H9 (cell line): ENCODE measurements around the gene ZNF365. TPM values are rescaled to one million over a fixed set of nuclear protein-coding genes. Genes with fewer than 3 reads are reported as not detected.

Experiments
- DNase-seq: peaks from one replicate; pipeline ENCODE4 v3.0.0-alpha.2; 2017
- H2AFZ ChIP-seq: one replicate; pipeline ENCODE4 v1.6.1; 2013; ENCODE audit warnings: mild to moderate bottlenecking, low read length, control low read depth, moderate library complexity
- H2AK5ac ChIP-seq: 2 replicates; pipeline ENCODE4 v1.6.1; 2013; ENCODE audit warnings: low read length, control low read depth, mixed read lengths; ENCODE audit not compliant: insufficient read length
- H2BK120ac ChIP-seq: one replicate; pipeline ENCODE4 v1.6.1; 2013; ENCODE audit warnings: low read depth, mild to moderate bottlenecking, low read length, control low read depth, inconsistent platforms; ENCODE audit not compliant: poor library complexity, severe bottlenecking
- H2BK12ac ChIP-seq: 2 replicates; pipeline ENCODE4 v1.6.1; 2013; ENCODE audit warnings: low read length, control low read depth, mixed read lengths, low read depth; ENCODE audit not compliant: insufficient read length
- H2BK15ac ChIP-seq: 2 replicates; pipeline ENCODE4 v1.6.1; 2013; ENCODE audit warnings: low read depth, low read length, control low read depth
- H2BK20ac ChIP-seq: one replicate; pipeline ENCODE4 v1.6.1; 2013; ENCODE audit warnings: low read depth, mild to moderate bottlenecking, low read length, control low read depth, inconsistent platforms; ENCODE audit not compliant: poor library complexity, severe bottlenecking
- H2BK5ac ChIP-seq: 2 replicates; pipeline ENCODE4 v1.6.1; 2013; ENCODE audit warnings: low read length, control low read depth, mixed read lengths; ENCODE audit not compliant: insufficient read length
- H3K14ac ChIP-seq: 2 replicates; pipeline ENCODE4 v1.6.1; 2013; ENCODE audit warnings: low read length, control low read depth; ENCODE audit not compliant: insufficient read depth
- H3K18ac ChIP-seq: 2 replicates; pipeline ENCODE4 v1.6.1; 2013; ENCODE audit warnings: low read depth, mild to moderate bottlenecking, mixed read lengths, low read length, control low read depth; ENCODE audit not compliant: insufficient read length
- H3K23ac ChIP-seq: 2 replicates; pipeline ENCODE4 v1.6.1; 2013; ENCODE audit warnings: low read length, control low read depth, mixed read lengths, low read depth; ENCODE audit not compliant: insufficient read length
- H3K23me2 ChIP-seq: 2 replicates; pipeline ENCODE4 v1.6.1; 2013; ENCODE audit warnings: low read depth, mild to moderate bottlenecking, mixed read lengths, low read length, control low read depth; ENCODE audit not compliant: insufficient read length, poor library complexity, severe bottlenecking
- H3K27ac ChIP-seq: 2 replicates; pipeline ENCODE4 v1.5.1; 2013; ENCODE audit warnings: low read length, control low read depth, mixed read lengths, low read depth; ENCODE audit not compliant: insufficient read length
- H3K27me3 ChIP-seq: 2 replicates; pipeline ENCODE4 v1.6.1; 2013; ENCODE audit warnings: low read length, control low read depth, inconsistent platforms; ENCODE audit not compliant: insufficient read depth
- H3K4ac ChIP-seq: 2 replicates; pipeline ENCODE4 v1.6.1; 2013; ENCODE audit warnings: low read depth, mild to moderate bottlenecking, control low read depth, inconsistent platforms, low read length, moderate library complexity
- H3K4me1 ChIP-seq: 2 replicates; pipeline ENCODE4 v1.6.1; 2013; ENCODE audit warnings: low read length, control low read depth, inconsistent platforms; ENCODE audit not compliant: insufficient read depth
- H3K4me2 ChIP-seq: 2 replicates; pipeline ENCODE4 v1.6.1; 2013; ENCODE audit warnings: low read length, control low read depth, mixed read lengths; ENCODE audit not compliant: insufficient read length, insufficient read depth
- H3K56ac ChIP-seq: 2 replicates; pipeline ENCODE4 v1.6.1; 2013; ENCODE audit warnings: low read depth, mild to moderate bottlenecking, mixed read lengths, low read length, control low read depth; ENCODE audit not compliant: insufficient read length
- H3K79me1 ChIP-seq: 2 replicates; pipeline ENCODE4 v1.6.1; 2013; ENCODE audit warnings: low read depth, mild to moderate bottlenecking, moderate library complexity, low read length, control low read depth, inconsistent platforms; ENCODE audit not compliant: insufficient read depth, poor library complexity, severe bottlenecking
- H3K79me2 ChIP-seq: 2 replicates; pipeline ENCODE4 v1.6.1; 2013; ENCODE audit warnings: low read length, control low read depth, inconsistent platforms; ENCODE audit not compliant: insufficient read depth
- H3K9ac ChIP-seq: 2 replicates; pipeline ENCODE4 v1.6.1; 2013; ENCODE audit warnings: low read length, control low read depth, mixed read lengths; ENCODE audit not compliant: insufficient read length; ENCODE audit errors: extremely low read depth
- H3K9me3 ChIP-seq: one replicate; pipeline ENCODE4 v1.6.1; 2013; ENCODE audit warnings: low read depth, low read length, inconsistent platforms; ENCODE audit not compliant: control insufficient read depth
- H3T11ph ChIP-seq: one replicate; pipeline ENCODE4 v1.6.1; 2013; ENCODE audit warnings: mild to moderate bottlenecking, low read length, control low read depth, inconsistent platforms
- H4K20me1 ChIP-seq: one replicate; pipeline ENCODE4 v1.6.1; 2013; ENCODE audit not compliant: control insufficient read depth, insufficient read length, insufficient read depth
- H4K5ac ChIP-seq: 2 replicates; pipeline ENCODE4 v1.6.1; 2013; ENCODE audit warnings: low read depth, mild to moderate bottlenecking, mixed read lengths, low read length, control low read depth; ENCODE audit not compliant: insufficient read length
- H4K8ac ChIP-seq: replicated peaks from 2 replicates; pipeline ENCODE4 v1.6.1; 2013; ENCODE audit warnings: low read length, control low read depth, mixed read lengths, low read depth; ENCODE audit not compliant: insufficient read length
- H4K91ac ChIP-seq: 2 replicates; pipeline ENCODE4 v1.6.1; 2013; ENCODE audit warnings: low read depth, mild to moderate bottlenecking, moderate library complexity, mixed read lengths, low read length, control low read depth; ENCODE audit not compliant: insufficient read length
- H3K27ac Mint-ChIP-seq, 3 experiments: 2 replicates in 2 of 3; 3 replicates in 1 of 3; pipeline ENCODE4 v1.8.0; 2020 to 2021; ENCODE audit warnings: mixed read lengths in 3 of 3, mild to moderate bottlenecking in 1 of 3, moderate library complexity in 1 of 3
- H3K27me3 Mint-ChIP-seq: 2 replicates; pipeline ENCODE4 v1.8.0; 2021; ENCODE audit warnings: low read depth, mild to moderate bottlenecking, moderate library complexity, mixed read lengths
- H3K36me3 Mint-ChIP-seq, 3 experiments: 2 replicates in 2 of 3; 3 replicates in 1 of 3; pipeline ENCODE4 v1.8.0; 2020 to 2021; ENCODE audit warnings: low read depth in 3 of 3, mixed read lengths in 3 of 3; ENCODE audit not compliant: insufficient read depth in 1 of 3
- H3K4me1 Mint-ChIP-seq, 2 experiments: 2 replicates each; pipeline ENCODE4 v1.8.0; 2020; ENCODE audit warnings: mixed read lengths in 2 of 2
- H3K4me3 Mint-ChIP-seq, 2 experiments: 2 replicates in 1 of 2; 3 replicates in 1 of 2; pipeline ENCODE4 v1.8.0; 2020 to 2021; ENCODE audit warnings: mild to moderate bottlenecking in 2 of 2, mixed read lengths in 2 of 2, moderate library complexity in 1 of 2
- H3K9me3 Mint-ChIP-seq, 2 experiments: 2 replicates in 1 of 2; 3 replicates in 1 of 2; pipeline ENCODE4 v1.8.0; 2020; ENCODE audit warnings: mild to moderate bottlenecking in 2 of 2, mixed read lengths in 2 of 2, moderate library complexity in 1 of 2
- WGBS: extraction: QIAGEN DNeasy Blood & Tissue Kit; methylation state at CpG from one replicate; pipeline ENCODE4 v1.1.7; 2013; ENCODE audit warnings: missing lambda C conversion rate, low lambda C conversion rate, mixed read lengths; ENCODE audit not compliant: insufficient read length; ENCODE audit errors: extremely low coverage; 5-methylcytosine and 5-hydroxymethylcytosine counted together
- total RNA-seq: library from RNA; stranded (reverse); gene quantifications from 2 replicates; pipeline ENCODE4 v1.2.1, GENCODE V29; 2021
- TF ChIP-seq, protein P1 (sequence below): fragments of 200-600 bp; sonication (generic); conservative IDR thresholded peaks from 3 replicates; pipeline ENCODE4 v1.8.0; 2021; ENCODE audit warnings: antibody characterized with exemption, mild to moderate bottlenecking

Gene ZNF365
- total RNA-seq, 1 experiment from 2014 or later = 0.59 TPM

DNA sequence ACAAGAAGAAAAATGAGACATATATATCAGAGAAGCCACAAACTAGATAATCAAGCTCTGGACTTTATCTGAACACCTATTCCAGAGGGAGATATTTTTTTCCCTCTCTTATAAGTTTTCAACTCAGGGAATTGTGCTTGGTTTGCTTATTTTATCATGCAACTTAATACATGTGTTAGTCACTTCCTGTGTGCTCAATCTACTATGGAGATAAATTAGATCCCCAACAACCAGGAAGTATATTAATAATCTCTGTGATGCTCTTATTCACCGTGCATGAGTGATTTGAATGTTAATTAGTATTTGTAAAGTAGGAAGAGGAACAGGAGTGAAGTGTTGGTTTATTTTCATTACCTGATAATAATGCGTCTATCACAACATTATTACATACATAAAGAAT is 38.8 kb upstream of the ZNF365 start:
- WGBS = no CpG with 5 or more reads among the region's 2 CpGs

More for the DNA sequence above, 38.8 kb upstream of the ZNF365 start:
- TF ChIP-seq, protein P1, sequence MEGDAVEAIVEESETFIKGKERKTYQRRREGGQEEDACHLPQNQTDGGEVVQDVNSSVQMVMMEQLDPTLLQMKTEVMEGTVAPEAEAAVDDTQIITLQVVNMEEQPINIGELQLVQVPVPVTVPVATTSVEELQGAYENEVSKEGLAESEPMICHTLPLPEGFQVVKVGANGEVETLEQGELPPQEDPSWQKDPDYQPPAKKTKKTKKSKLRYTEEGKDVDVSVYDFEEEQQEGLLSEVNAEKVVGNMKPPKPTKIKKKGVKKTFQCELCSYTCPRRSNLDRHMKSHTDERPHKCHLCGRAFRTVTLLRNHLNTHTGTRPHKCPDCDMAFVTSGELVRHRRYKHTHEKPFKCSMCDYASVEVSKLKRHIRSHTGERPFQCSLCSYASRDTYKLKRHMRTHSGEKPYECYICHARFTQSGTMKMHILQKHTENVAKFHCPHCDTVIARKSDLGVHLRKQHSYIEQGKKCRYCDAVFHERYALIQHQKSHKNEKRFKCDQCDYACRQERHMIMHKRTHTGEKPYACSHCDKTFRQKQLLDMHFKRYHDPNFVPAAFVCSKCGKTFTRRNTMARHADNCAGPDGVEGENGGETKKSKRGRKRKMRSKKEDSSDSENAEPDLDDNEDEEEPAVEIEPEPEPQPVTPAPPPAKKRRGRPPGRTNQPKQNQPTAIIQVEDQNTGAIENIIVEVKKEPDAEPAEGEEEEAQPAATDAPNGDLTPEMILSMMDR = no peak
- Histone ChIP-seq H3K27ac (no peak overlapping the region), H3T11ph (no peak overlapping the region), H3K14ac (no peak overlapping the region), H3K23ac (no peak overlapping the region), H3K4me2 (no peak overlapping the region), H3K79me2 (no peaks in the 10 kb centered on the region), H2BK15ac (no peak overlapping the region), H3K4ac (no peak overlapping the region), H3K18ac (no peak overlapping the region), H3K27me3 (no peaks in the 10 kb centered on the region), H2BK20ac (no peak overlapping the region), H3K9ac (no peak overlapping the region), H3K56ac (no peak overlapping the region), H3K23me2 (no peaks in the 10 kb centered on the region), H4K5ac (no peak overlapping the region), H3K4me1 (no peaks in the 10 kb centered on the region), H2AFZ (no peak overlapping the region), H2BK120ac (no peak overlapping the region), H2AK5ac (no peak overlapping the region), H3K9me3 (no peaks in the 10 kb centered on the region), H2BK12ac (no peak overlapping the region), H4K20me1 (no peaks in the 10 kb centered on the region), H3K79me1 (no peaks in the 10 kb centered on the region), H2BK5ac (no peak overlapping the region), H4K91ac (no peak overlapping the region), H4K8ac (no peak overlapping the region)
- Mint-ChIP-seq H3K4me3 (no peak overlapping the region), H3K27ac (no peak overlapping the region), H3K9me3 (peaks cover 27 to 30% of the 10 kb centered on the region in 2 experiments), H3K36me3 (peaks cover 0 to 17% (median 13%) of the 10 kb centered on the region in 3 experiments; a peak in 6 of 7 replicates), H3K4me1 (no peaks in the 10 kb centered on the region), H3K27me3 (no peaks in the 10 kb centered on the region)
- DNase-seq = no peak
